Caco-2 (cell line): ENCODE measurements around the gene RASEF. TPM values are rescaled to one million over a fixed set of nuclear protein-coding genes. Genes with fewer than 3 reads are reported as not detected.

Experiments
- BruUV-seq: library from RNA; stranded (reverse); fragments of 400-500 nt; replicated peaks from 2 replicates; lab custom pipeline; 2021; lab: Mats Ljungman, UMichigan
- CTCF ChIA-PET: fragments of 300-600 bp; sonication (Branson Sonifier 250); formaldehyde crosslinking; loops from one replicate; lab custom pipeline; 2022; ENCODE audit warnings: antibody characterized with exemption; lab: Charles Lee
- POLR2A ChIA-PET: fragments of 300-600 bp; sonication (Branson Sonifier 250); formaldehyde crosslinking; loops from one replicate; lab custom pipeline; 2022; ENCODE audit warnings: antibody characterized with exemption; lab: Charles Lee
- DNase-seq, 2 experiments: peaks; one replicate each; pipeline versions ENCODE4 v3.0.0 to v3.0.0-alpha.2; 2020 to 2022
- H3K27me3 ChIP-seq: replicated peaks from 2 replicates; pipeline ENCODE4 v1.6.0; 2011; ENCODE audit warnings: low read length; ENCODE audit not compliant: control insufficient read depth, insufficient read depth
- H3K36me3 ChIP-seq: 2 replicates; pipeline ENCODE4 v1.5.1; 2011; ENCODE audit warnings: low read length; ENCODE audit not compliant: control insufficient read depth, insufficient read depth
- H3K4me1 ChIP-seq: fragments of 250-450 bp; sonication (Bioruptor Pico); 2 replicates; pipeline ENCODE4 v1.5.1; 2020; ENCODE audit warnings: mild to moderate bottlenecking
- H3K4me3 ChIP-seq: 2 replicates; pipeline ENCODE4 v1.5.1; 2011; ENCODE audit warnings: low read depth, mild to moderate bottlenecking, control low read depth, low read length
- H3K9me3 ChIP-seq: fragments of 250-450 bp; sonication (Bioruptor Pico); 2 replicates; pipeline ENCODE4 v1.5.1; 2020; ENCODE audit warnings: mild to moderate bottlenecking, moderate library complexity
- H3K27ac Mint-ChIP-seq: one replicate; pipeline ENCODE4 v1.8.0; 2022; ENCODE audit warnings: mixed read lengths; ENCODE audit not compliant: unreplicated experiment
- H3K27me3 Mint-ChIP-seq: one replicate; pipeline ENCODE4 v1.8.0; 2022; ENCODE audit warnings: mixed read lengths; ENCODE audit not compliant: insufficient read depth, unreplicated experiment
- H3K36me3 Mint-ChIP-seq: one replicate; pipeline ENCODE4 v1.8.0; 2022; ENCODE audit warnings: mild to moderate bottlenecking, mixed read lengths; ENCODE audit not compliant: insufficient read depth, unreplicated experiment
- H3K4me1 Mint-ChIP-seq: one replicate; pipeline ENCODE4 v1.8.0; 2022; ENCODE audit warnings: low read depth, mixed read lengths; ENCODE audit not compliant: unreplicated experiment
- H3K4me3 Mint-ChIP-seq: one replicate; pipeline ENCODE4 v1.8.0; 2022; ENCODE audit warnings: mild to moderate bottlenecking, moderate library complexity, mixed read lengths; ENCODE audit not compliant: unreplicated experiment
- H3K9me3 Mint-ChIP-seq: one replicate; pipeline ENCODE4 v1.8.0; 2022; ENCODE audit warnings: mixed read lengths; ENCODE audit not compliant: unreplicated experiment
- intact Hi-C: fragments of 100-400 bp; cut with micrococcal nuclease; formaldehyde crosslinking; loops from one replicate; pipeline ENCODE4 v1.10.0; 2022; ENCODE audit not compliant: unreplicated experiment
- total RNA-seq: library from RNA; stranded (reverse); gene quantifications from 2 replicates; pipeline ENCODE4 v1.2.3, GENCODE V29; 2022
- TF ChIP-seq, protein P1 (sequence below), 2 experiments: fragments of 200-600 bp in 1 of 2; IDR thresholded peaks; 1 replicate in 1 of 2; 2 replicates in 1 of 2; pipeline versions ENCODE4 v1.5.1 to v1.8.0; 2011 to 2022; ENCODE audit warnings: antibody characterized with exemption in 1 of 2, control low read depth in 1 of 2, inconsistent platforms in 1 of 2, low read depth in 1 of 2, low read length in 1 of 2, mild to moderate bottlenecking in 1 of 2, moderate library complexity in 1 of 2; ENCODE audit not compliant: insufficient read depth in 1 of 2, severe bottlenecking in 1 of 2, unreplicated experiment in 1 of 2

RASEF gene
- total RNA-seq, 1 experiment from 2014 or later = 0.32 TPM

DNA sequence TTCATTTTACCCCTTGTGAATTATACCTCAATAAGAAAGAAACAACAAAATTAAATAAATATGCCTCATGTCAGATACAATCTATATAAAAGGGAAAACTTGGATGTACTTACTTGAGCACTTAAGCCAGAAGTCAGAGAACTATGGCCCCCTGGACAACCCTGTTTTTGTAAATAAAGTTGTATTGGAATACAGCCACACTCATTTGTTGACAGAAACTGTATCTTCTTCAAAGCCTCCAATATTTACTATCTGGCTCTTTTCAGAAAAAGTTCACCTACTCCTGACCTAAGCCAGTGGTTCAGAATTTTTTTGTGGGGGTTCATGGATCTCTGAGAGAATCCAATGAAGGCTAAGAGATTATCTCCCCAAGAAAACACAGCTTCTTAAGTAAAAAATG is 45.3 kb upstream of the RASEF start:
- TF ChIP-seq, protein P1, sequence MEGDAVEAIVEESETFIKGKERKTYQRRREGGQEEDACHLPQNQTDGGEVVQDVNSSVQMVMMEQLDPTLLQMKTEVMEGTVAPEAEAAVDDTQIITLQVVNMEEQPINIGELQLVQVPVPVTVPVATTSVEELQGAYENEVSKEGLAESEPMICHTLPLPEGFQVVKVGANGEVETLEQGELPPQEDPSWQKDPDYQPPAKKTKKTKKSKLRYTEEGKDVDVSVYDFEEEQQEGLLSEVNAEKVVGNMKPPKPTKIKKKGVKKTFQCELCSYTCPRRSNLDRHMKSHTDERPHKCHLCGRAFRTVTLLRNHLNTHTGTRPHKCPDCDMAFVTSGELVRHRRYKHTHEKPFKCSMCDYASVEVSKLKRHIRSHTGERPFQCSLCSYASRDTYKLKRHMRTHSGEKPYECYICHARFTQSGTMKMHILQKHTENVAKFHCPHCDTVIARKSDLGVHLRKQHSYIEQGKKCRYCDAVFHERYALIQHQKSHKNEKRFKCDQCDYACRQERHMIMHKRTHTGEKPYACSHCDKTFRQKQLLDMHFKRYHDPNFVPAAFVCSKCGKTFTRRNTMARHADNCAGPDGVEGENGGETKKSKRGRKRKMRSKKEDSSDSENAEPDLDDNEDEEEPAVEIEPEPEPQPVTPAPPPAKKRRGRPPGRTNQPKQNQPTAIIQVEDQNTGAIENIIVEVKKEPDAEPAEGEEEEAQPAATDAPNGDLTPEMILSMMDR (IDR thresholded peaks at IDR 0.05; ENCODE audit: insufficient read depth in 1 of 2, low read depth in 1 of 2, low read length in 1 of 2, severe bottlenecking in 1 of 2, unreplicated experiment in 1 of 2) = no peak
- H3K9me3 Mint-ChIP-seq = no peaks in the 10 kb centered on the region
- no peak overlapping the region for H3K4me3 Mint-ChIP-seq
- H3K27me3 Mint-ChIP-seq = no peaks in the 10 kb centered on the region
- no peaks in the 10 kb centered on the region for H3K36me3 ChIP-seq
- H3K27ac Mint-ChIP-seq = no peak overlapping the region
- no peaks in the 10 kb centered on the region for H3K27me3 ChIP-seq
- BruUV-seq = no TSS peak
- ChIA-PET POLR2A (no interaction called here), CTCF (no interaction called here)
- intact Hi-C loops = no loop called here
- no peaks in the 10 kb centered on the region for H3K9me3 ChIP-seq
- no peaks in the 10 kb centered on the region for H3K36me3 Mint-ChIP-seq
- H3K4me3 ChIP-seq = no peak overlapping the region
- DNase-seq = no peak
- no peaks in the 10 kb centered on the region for H3K4me1 Mint-ChIP-seq
- no peaks in the 10 kb centered on the region for H3K4me1 ChIP-seq

GRCh38 chr9:83106772-83107171 is 43.8 kb upstream of the RASEF start:
- no peaks in the 10 kb centered on the region for H3K4me1 ChIP-seq
- no peak for DNase-seq
- no peak overlapping the region for H3K27ac Mint-ChIP-seq
- CTCF ChIA-PET = no interaction called here
- no peaks in the 10 kb centered on the region for H3K27me3 Mint-ChIP-seq
- intact Hi-C loops = no loop called here
- POLR2A ChIA-PET = no interaction called here
- H3K27me3 ChIP-seq = no peaks in the 10 kb centered on the region
- no peaks in the 10 kb centered on the region for H3K9me3 Mint-ChIP-seq
- H3K4me1 Mint-ChIP-seq = no peaks in the 10 kb centered on the region
- TF ChIP-seq, protein P1 (IDR thresholded peaks at IDR 0.05; ENCODE audit: insufficient read depth in 1 of 2, low read depth in 1 of 2, low read length in 1 of 2, severe bottlenecking in 1 of 2, unreplicated experiment in 1 of 2) = no peak
- H3K4me3 Mint-ChIP-seq = no peak overlapping the region
- H3K9me3 ChIP-seq = no peaks in the 10 kb centered on the region
- no peak overlapping the region for H3K4me3 ChIP-seq
- H3K36me3 ChIP-seq = no peaks in the 10 kb centered on the region
- no peaks in the 10 kb centered on the region for H3K36me3 Mint-ChIP-seq
- BruUV-seq = no TSS peak

- intact Hi-C loops = no loop called here
- BruUV-seq = no TSS peak
- Mint-ChIP-seq H3K9me3 (no peaks in the 10 kb centered on the region), H3K27ac (no peak overlapping the region), H3K27me3 (no peaks in the 10 kb centered on the region), H3K4me3 (no peak overlapping the region), H3K36me3 (no peaks in the 10 kb centered on the region), H3K4me1 (no peaks in the 10 kb centered on the region)
- Histone ChIP-seq H3K4me3 (no peak overlapping the region), H3K9me3 (no peaks in the 10 kb centered on the region), H3K27me3 (no peaks in the 10 kb centered on the region), H3K36me3 (no peaks in the 10 kb centered on the region), H3K4me1 (no peaks in the 10 kb centered on the region)
- POLR2A ChIA-PET = no interaction called here
- DNase-seq = no peak
- TF ChIP-seq, protein P1 (IDR thresholded peaks at IDR 0.05; ENCODE audit: insufficient read depth in 1 of 2, low read depth in 1 of 2, low read length in 1 of 2, severe bottlenecking in 1 of 2, unreplicated experiment in 1 of 2) = no peak
- CTCF ChIA-PET = no interaction called here
These were observed 43.3 kb upstream of the RASEF start for GRCh38 chr9:83106263-83106662.
